ENCODE results near the gene SRP19.
"Not testable (repeated sequence)": the region's sequence is repeated elsewhere in the genome, so short reads cannot be mapped to it uniquely, and the experiment has no call there.

Gene SRP19

DNA sequence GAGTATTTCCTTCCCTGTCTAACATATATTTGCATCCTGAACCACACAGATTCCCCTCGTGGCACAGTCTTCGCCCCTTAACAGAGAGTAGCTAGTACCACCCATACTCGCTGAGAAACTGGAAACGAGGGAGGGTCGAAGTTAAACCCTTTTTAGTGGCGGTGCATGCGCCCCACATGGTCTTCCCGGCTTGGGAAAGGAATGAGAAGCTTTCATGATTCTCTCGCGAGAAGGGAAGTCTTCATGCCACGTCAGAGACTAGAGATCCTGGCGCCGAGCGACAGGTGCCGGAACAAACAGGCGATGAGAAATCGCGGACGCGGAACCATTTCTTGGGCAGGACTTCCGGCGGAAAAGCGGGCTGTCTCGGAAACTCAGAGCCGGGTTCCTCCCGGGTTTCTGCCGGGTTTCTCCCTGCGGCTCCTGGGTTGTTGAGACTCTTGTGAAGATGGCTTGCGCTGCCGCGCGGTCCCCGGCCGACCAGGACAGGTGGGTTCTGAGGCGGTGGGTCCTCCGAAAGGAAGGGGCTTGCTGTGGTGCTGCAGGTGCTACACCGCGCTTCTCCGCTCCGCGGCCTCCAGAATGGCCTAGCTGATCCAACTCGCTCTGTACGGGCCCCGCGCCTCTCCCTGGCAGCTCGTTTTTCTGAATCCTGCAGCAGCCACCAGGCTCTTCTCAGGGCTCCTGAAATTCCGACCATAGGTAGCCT is at the start of gene SRP19:
Gene SRP19 (plus strand): TSS at position 359 of the 709 bp plus-strand sequence. CDS start 90 bp downstream, at position 449.
- peak; percentile 89 for DNase-seq

GRCh38 chr5:112812549-112812948 is 48.5 kb upstream of the SRP19 start:
- no peak for DNase-seq

DNA sequence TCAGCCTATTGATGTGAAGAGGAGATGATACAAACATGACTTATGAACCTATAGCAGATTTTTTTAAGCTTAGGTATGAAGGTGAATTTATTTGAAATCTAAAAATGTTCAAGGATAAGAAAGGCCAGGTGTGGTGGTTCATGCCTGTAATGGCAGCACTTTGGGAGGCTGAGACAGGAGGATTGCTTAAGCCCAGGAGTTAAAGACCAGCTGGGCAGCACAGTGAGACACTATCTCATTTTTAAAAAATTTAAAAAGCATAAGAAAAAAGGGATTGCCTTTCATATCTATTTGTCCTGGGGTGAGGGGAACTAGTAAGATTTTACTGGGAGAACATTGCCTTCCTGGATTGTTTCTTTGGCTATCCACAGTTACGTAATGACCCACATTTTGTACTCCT is 40.8 kb upstream of the SRP19 start:
- no peak for DNase-seq

DNA sequence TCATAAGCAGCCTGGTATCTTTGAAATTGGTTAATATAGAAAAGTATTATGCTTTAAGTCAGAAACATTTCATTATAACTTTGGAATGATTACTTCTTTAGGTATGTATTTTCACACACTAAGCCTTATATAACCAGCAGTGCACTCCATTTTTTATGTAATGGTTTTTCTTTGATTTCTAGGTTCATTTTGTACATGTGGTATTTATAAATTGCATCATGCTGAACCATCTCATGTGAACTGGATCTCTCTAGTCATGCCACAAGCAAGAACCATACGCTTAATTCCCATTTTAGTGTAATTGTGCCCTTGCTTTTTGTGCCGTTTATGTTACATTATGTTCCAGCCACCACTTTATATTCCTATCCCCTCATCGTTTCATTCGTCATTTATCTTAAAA is 38.6 kb upstream of the SRP19 start:
- DNase-seq: no peak

DNA sequence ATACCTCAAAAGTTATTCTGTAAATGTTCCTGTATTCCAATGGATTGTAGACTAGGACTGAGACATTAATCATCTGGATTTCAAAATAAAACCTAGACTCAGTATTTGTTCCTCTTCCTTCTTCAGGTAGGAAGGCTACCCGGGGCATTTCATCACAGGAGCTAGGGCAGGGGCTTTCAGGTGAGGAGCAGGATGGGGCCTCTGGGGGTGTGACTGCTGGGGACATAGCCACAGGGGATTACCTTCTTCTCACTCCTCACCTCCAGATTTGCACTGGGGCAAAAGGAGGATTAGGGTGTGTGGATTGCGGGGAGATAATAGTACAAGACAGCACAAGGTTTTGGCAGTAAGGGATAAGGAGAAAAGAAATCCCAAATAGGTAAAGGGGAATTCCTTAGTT is 37.9 kb upstream of the SRP19 start:
- DNase-seq: no peak

DNA sequence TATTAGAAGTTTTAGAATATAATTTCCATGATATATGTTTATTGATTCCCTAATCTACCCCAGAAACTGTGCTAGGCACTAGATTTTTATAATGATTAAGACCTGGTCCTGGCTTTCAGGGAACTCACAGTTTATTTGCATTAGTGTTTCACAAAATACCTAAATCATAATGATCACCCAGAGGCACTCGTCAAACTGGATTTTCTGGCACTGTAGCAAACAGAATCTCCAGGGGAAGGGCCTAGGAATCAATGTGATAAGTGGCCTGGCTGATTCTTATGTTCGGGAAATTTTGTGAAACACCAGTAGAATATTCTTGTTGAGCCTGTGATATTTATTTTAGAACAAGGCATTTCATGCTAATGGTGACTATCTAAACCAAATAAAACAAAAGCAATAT is 37.4 kb upstream of the SRP19 start:
- DNase-seq: no peak

DNA sequence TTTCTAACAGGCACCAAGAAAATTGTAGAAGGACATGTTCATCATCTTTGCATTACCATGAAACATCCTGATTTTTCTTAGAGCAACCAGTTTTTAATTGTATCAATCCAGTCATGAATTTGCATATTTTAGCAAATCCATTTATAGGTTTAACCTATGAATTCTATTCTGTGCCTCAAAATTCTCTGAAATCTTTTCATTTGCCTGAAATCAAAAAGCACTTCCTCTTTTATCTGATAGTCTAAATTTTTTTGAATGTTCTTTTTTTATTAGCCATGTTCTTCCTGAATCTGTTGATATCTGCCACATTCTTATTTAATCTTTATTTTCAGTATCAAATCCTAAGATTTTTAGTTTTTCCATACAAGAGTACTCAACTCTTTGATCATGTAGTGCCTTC is 36.9 kb upstream of the SRP19 start:
- no peak for DNase-seq

GRCh38 chr5:112830378-112830777 is 30.7 kb upstream of the SRP19 start:
- no peak for DNase-seq

DNA sequence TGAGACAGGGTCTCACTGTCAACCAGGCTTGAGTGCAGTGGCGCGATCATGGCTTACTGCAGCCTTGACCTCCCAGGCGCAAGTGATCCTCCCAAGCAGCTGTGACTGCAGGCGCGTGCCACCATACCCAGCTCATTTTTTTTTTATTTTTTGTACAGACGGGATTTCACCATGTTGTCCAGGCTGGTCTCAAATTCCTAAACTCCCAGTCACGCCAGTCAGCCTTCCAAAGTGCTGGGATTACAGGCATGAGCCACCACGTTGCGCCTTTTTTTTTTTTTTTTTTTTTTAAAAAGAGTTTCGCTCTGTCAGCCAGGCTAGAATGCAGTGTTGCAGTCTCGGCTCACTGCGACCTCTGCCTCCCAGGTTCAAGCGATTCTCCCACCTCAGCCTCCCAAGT is 27.1 kb upstream of the SRP19 start:
- DNase-seq: no peak

GRCh38 chr5:112844489-112844888 is 16.6 kb upstream of the SRP19 start:
- DNase-seq: no peak

GRCh38 chr5:112846556-112846955 is 14.5 kb upstream of the SRP19 start:
- DNase-seq: no peak

- DNase-seq: no peak
Measured at GRCh38 chr5:112847306-112847705, 13.8 kb upstream of the SRP19 start.

- DNase-seq: no peak
Measured at GRCh38 chr5:112848116-112848811, 12.8 kb upstream of the SRP19 start.

- DNase-seq: no peak
Measured at GRCh38 chr5:112849912-112850311, 11.2 kb upstream of the SRP19 start.

DNA sequence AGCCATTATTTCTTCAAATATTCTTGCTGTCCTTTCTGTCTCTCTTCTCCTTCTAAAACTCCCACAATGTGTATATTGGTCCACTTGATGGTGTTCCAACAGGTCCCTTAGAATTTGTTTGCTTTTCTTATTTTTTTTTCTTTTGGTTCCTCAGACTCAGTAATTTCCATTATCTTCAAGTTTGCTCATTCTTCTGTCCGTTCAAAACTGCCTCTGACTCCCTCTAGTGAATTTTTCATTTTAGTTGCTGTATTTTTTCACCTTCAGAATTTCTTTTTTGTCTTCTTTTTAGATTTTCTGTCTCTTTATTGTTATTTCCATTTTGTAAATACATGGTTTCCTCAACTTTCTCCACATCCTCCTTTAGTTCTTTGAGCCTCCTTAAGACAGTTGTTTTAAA is 6.4 kb upstream of the SRP19 start:
- no peak for DNase-seq

DNA sequence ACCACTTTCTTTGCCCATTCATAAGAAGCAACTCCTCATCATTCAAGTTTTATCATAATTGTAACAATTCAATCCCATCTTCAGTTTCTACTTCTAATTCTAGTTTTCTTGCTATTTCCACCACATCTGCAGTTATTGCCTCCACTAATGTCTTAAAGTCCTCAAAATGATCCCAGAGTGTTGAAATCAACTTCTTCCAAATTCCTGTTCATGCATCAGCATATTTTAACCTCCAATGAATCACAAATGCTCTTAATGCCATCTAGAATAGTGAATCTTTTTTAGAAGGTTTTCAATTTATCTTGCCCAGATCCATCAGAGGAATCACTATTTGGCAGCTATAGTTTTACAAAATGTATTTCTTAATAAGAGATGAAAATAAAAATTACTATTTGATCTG is 3.2 kb upstream of the SRP19 start:
- DNase-seq: no peak

DNA sequence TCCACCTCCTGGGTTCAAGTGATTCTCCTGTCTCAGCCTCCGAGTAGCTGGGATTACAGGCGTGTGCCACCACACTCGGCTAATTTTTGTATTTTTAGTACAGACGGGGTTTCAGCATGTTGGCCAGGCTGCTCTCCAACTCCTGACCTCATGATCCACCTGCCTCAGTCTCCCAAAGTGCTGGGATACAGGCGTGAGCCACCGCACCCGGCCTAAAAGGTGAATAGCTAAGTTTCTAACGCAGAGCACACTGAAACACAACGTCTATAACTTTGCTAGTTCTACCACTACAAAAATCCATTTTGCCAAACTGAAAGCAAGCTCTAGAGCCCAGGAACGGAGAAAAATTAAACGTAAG is 537 bp upstream of the SRP19 start:
- DNase-seq: not testable (repeated sequence)

DNA sequence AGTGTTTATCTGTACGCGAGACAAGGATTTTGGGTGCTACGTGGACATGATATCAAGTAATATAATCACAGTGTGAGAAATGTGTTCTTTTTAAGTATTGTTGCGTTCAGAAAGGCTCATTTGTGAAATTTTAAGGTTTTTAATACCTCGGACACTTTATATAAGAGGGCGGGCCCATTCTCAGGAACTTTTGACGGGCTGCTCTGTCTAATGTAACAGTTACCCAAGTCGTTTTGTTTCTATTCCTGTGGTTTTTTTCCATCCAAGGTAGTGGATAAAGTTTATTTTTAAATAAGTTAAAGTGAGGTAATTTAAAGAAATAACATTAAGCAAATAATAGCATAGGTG is 525 bp downstream of the SRP19 start:
- no peak for DNase-seq

GRCh38 chr5:112862085-112862484 is 998 bp downstream of the SRP19 start:
- DNase-seq: no peak

DNA sequence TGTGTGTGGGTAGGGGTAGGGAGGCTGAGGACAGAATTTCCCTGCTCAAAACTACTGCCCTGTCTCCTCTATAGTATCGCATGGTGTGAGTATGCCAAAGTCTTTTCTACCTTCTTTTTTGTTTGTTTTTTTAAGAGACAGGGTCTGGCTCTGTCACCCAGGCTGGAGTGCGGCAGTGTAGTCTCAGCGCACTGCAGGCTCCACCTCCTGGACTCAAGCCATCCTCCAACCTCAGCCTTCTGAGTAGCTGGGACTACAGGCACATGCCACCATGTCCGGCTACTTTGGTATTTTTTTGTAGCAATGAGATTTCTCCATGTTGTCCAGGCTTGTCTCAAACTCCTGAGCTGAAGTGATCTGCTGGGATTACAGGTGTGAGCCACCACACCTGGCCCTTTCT is 2.5 kb downstream of the SRP19 start:
- no peak for DNase-seq

DNA sequence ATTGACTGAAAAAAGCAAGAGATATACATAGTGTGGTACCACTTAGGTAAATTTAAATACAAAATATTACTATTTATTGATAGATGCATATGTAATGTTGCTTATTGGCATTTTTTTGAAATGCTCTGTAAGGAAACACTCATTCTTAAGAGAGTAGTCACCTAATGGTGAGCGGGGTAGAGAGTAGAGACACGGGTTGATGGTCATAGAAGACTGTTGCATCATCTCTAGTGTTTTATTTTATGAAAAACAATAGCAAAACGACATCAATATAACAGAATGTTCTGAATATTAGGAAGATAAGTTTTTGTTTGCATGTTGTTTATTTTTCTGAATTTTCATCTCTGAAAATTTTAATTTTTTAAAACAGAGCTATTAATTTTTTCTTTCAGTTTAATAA is 4.0 kb downstream of the SRP19 start:
- DNase-seq: no peak

- DNase-seq: no peak
Measured at GRCh38 chr5:112866739-112867138, 5.7 kb downstream of the SRP19 start.

DNA sequence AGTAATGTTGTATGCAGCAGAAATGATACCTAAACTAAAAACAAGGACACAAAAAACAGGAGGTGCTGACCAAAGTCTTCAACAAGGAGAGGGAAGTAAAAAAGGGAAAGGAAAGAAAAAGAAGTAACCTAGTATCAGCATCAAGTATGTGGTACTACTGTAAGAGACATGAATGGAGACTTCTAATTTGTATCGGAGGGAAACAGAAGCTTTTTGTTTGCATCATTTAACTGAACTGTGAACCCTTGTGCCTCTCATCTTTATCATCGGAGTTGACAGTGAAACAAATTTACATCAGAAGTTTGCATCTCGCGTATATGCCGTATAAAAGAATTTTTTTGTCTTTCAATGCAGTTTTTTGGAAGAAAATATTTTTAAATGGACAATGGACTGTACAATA is 6.3 kb downstream of the SRP19 start:
- DNase-seq: no peak

DNA sequence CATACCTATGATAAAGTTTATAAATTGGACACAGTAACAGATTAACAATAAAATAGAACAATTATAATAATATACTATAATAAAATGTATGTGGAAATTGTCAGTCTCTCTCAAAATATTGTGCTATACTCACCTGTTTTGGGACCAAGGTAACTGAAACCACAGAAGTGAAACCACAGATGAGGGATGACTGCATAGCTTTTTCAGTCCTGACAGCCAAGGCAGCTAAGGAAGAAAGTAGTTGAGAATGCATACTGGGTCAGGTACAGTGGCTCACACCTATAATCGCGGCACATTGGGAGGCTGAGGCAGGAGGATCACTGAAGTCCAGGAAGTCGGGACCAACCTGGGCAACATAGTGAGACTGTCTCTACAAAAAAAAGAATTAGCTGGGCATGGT is 8.9 kb downstream of the SRP19 start:
- no peak for DNase-seq

DNA sequence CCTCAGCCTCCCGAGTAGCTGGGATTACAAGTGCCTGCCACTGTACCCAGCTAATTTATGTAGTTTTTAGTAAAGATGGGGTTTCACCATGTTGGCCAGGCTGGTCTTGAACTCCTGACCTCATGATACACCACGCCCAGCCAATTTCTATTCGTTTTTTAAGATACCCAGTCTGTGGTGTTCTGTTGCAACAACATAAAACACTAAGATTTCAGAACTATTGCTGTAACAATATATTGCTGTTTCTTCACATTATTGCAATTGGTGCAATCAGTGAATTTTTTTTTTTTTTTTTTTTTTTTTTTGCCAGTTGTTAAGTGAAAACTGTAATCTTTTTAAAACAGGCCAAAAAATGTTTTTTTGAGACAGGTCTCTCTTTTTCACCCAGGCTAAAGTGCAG is 9.9 kb downstream of the SRP19 start:
- DNase-seq: no peak

All from stimulated activated naive CD4-positive, alpha-beta T cell treated with Interleukin-2 at 50 U/mL for 16 hours (primary cell).